Spleen (tissue), 7 donors: ENCODE measurements around the gene C21orf91.

ENCODE experiments used
- POLR2A ChIP-seq, 3 donors: fragments of 450-650 bp; IDR thresholded peaks; one replicate each; pipeline ENCODE4 v1.5.1; 2017; ENCODE audit warnings: antibody characterized with exemption in 3 of 3, mild to moderate bottlenecking in 1 of 3
- POLR2AphosphoS5 ChIP-seq, 3 donors: sonication (generic); formaldehyde crosslinking; IDR thresholded peaks; one replicate each; pipeline ENCODE4 v1.5.1; 2017; ENCODE audit warnings: antibody characterized with exemption in 3 of 3
- TF ChIP-seq, protein P1 (sequence below), 11 experiments: fragments of 200-600 bp in 7 of 11; fragments of 450-650 bp in 4 of 11; sonication (generic) in 4 of 11; IDR thresholded peaks in 8 of 11; conservative IDR thresholded peaks in 3 of 11; 1 replicate in 7 of 11; 2 replicates in 4 of 11; pipeline versions ENCODE4 v1.4.0 to v1.8.0; 2016 to 2021; ENCODE audit warnings: antibody characterized with exemption in 11 of 11, inconsistent platforms in 4 of 11, mild to moderate bottlenecking in 1 of 11
- donor health status: DM: no; HTN: no; CAD: no; lungs with moderate emphysema.
- donor health status: DM: no; HTN: no; CAD: no.
- donor health status: DM: no; HTN: no; CAD: no.

DNA sequence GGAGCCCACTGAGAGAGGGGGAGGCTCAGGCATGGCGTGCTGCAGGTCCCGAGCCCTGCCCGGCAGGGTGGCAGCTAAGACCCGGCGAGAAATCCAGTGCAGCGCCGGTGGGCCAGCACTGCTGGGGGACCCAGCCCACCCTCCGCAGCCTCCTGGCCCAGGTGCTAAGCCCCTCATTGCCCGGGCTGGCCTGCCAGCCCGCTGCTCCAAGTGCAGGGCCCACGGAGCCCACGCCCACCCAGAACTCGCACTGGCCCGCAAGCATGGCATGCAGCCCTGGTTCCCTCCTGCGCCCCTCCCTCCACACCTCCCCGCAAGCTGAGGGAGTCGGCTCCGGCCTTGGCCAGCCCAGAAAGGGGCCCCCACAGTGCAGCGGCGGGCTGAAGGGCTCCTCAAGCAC lies 61.5 kb downstream of the C21orf91 start:
- TF ChIP-seq, protein P1, sequence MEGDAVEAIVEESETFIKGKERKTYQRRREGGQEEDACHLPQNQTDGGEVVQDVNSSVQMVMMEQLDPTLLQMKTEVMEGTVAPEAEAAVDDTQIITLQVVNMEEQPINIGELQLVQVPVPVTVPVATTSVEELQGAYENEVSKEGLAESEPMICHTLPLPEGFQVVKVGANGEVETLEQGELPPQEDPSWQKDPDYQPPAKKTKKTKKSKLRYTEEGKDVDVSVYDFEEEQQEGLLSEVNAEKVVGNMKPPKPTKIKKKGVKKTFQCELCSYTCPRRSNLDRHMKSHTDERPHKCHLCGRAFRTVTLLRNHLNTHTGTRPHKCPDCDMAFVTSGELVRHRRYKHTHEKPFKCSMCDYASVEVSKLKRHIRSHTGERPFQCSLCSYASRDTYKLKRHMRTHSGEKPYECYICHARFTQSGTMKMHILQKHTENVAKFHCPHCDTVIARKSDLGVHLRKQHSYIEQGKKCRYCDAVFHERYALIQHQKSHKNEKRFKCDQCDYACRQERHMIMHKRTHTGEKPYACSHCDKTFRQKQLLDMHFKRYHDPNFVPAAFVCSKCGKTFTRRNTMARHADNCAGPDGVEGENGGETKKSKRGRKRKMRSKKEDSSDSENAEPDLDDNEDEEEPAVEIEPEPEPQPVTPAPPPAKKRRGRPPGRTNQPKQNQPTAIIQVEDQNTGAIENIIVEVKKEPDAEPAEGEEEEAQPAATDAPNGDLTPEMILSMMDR (IDR thresholded peaks at IDR 0.05 in 8 of 11, conservative IDR thresholded peaks at IDR 0.05 in 3 of 11): no peak
- TF ChIP-seq POLR2AphosphoS5 (IDR thresholded peaks at IDR 0.05): no peak
- TF ChIP-seq POLR2A (IDR thresholded peaks at IDR 0.05): no peak
